Breast epithelium (tissue), 4 donors: ENCODE data around the gene OR5M11. TPM values are rescaled to one million over a fixed set of nuclear protein-coding genes. Genes with fewer than 3 reads are reported as not detected.
"Not testable (repeated sequence)": the region's sequence is repeated elsewhere in the genome, so short reads cannot be mapped to it uniquely, and the experiment has no call there.

Experiments used
- DNase-seq, 2 donors: peaks; one replicate each; pipeline ENCODE4 v3.0.0-alpha.2; 2019; ENCODE audit warnings: low spot score in 2 of 2
- H3K27ac ChIP-seq, 2 donors: fragments of 200-600 bp; sonication (generic) in 1 of 2; one replicate each; pipeline ENCODE4 v1.5.1; 2016 to 2019; ENCODE audit warnings: mild to moderate bottlenecking in 1 of 2
- H3K27me3 ChIP-seq, 2 donors: fragments of 200-600 bp; sonication (generic) in 1 of 2; one replicate each; pipeline versions ENCODE4 v1.5.1 to v1.6.0; 2017 to 2019; ENCODE audit warnings: control low read depth in 1 of 2, mild to moderate bottlenecking in 1 of 2
- H3K36me3 ChIP-seq: fragments of 200-600 bp; one replicate; pipeline ENCODE4 v1.5.1; 2019
- H3K4me1 ChIP-seq, 2 donors: fragments of 200-600 bp; sonication (generic); one replicate each; pipeline ENCODE4 v1.5.1; 2016 to 2019; ENCODE audit warnings: control low read depth in 1 of 2
- H3K4me3 ChIP-seq, 3 donors: fragments of 200-600 bp; sonication (generic); 1 replicate in 2 of 3; 2 replicates in 1 of 3; pipeline ENCODE4 v1.5.1; 2016 to 2019; ENCODE audit warnings: mild to moderate bottlenecking in 3 of 3, moderate library complexity in 2 of 3
- H3K9me3 ChIP-seq, 2 donors: fragments of 200-600 bp; sonication (generic) in 1 of 2; one replicate each; pipeline ENCODE4 v1.5.1; 2016 to 2019; ENCODE audit warnings: control low read depth in 1 of 2
- POLR2A ChIP-seq: fragments of 450-650 bp; IDR thresholded peaks from one replicate; pipeline ENCODE4 v1.6.1; 2016; ENCODE audit warnings: antibody characterized with exemption, mild to moderate bottlenecking, moderate library complexity
- POLR2AphosphoS5 ChIP-seq, 3 donors: sonication (generic); formaldehyde crosslinking; IDR thresholded peaks; one replicate each; pipeline ENCODE4 v1.6.1; 2017; ENCODE audit warnings: antibody characterized with exemption in 3 of 3
- intact Hi-C: fragments of 100-400 bp; cut with DNase I; formaldehyde crosslinking; loops from one replicate; pipeline ENCODE4 v1.15.1; 2023; ENCODE audit warnings: low total_unique reads
- total RNA-seq, 3 donors: library from RNA; depleted of rRNA; stranded (reverse); fragments of >200 nt; gene quantifications; one replicate each; pipeline ENCODE4 v1.1.0, GENCODE V29; 2016
- TF ChIP-seq, protein P1 (sequence below), 3 donors: fragments of 450-650 bp; IDR thresholded peaks; one replicate each; pipeline ENCODE4 v1.5.1; 2016 to 2017; ENCODE audit warnings: antibody characterized with exemption in 3 of 3, mild to moderate bottlenecking in 3 of 3, moderate library complexity in 3 of 3

The OR5M11 gene
- total RNA-seq = not detected

DNA sequence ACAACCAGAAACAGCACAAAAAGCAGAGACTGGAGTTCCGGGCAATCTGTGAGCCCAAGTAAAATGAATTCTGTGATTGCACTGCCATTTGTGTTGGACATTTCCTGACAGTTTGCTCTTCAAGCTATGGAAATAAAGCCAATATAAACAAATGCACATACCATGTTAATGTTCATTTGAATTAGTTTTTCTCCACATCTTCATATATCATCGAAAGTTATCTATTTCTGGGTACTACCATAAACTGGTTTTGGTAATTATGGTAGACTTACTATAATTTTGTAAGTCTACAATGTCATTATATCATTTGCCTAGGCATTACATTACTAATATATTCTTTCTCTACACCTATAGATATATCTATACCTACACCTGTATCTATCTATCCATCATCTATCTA is at the start of gene OR5M11:
TSS of gene OR5M11 (minus strand) at position 101 of the 400 bp plus-strand sequence. CDS start at position 101, 0 bp downstream.
- Histone ChIP-seq H3K4me3 (no peak within 1 kb of the TSS), H3K9me3 (no peaks in the 10 kb centered on the region), H3K36me3 (no peaks in the 10 kb centered on the region), H3K27ac (no peak within 1 kb of the TSS), H3K27me3 (no peaks in the 10 kb centered on the region), H3K4me1 (no peaks in the 10 kb centered on the region)
- no peak for DNase-seq
- intact Hi-C loops = no loop called here
- TF ChIP-seq POLR2AphosphoS5 (IDR thresholded peaks at IDR 0.05) (no peak), POLR2A (no peak)

DNA sequence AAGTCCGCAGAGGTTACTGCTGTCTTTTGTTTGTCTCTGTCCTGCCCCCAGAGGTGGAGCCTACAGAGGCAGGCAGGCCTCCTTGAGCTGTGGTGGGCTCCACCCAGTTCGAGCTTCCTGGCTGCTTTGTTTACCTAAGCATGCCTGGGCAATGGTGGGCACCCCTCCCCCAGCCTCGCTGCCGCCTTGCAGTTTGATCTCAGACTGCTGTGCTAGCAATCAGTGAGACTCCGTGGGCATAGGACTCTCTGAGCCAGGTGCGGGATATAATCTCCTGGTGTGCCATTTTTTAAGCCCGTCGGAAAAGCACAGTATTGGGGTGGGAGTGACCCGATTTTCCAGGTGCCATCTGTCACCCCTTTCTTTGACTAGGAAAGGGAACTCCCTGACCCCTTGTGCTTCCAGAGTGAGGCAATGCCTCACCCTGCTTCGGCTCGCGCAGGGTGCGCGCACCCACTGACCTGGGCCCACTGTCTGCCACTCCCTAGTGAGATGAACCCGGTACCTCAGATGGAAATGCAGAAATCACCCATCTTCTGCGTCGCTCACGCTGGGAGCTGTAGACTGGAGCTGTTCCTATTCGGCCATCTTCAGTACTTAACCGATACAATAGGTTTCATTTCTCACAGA is 49.1 kb upstream of the OR5M11 start:
- intact Hi-C loops, DNase-seq, H3K36me3 ChIP-seq, H3K27ac ChIP-seq, H3K4me1 ChIP-seq, H3K4me3 ChIP-seq, H3K27me3 ChIP-seq: not testable (repeated sequence)
- peaks cover 7 to 10% of the 10 kb centered on the region in 2 donors for H3K9me3 ChIP-seq

- H3K36me3 ChIP-seq = no peaks in the 10 kb centered on the region
- no peak within 1 kb of the TSS for H3K4me3 ChIP-seq
- intact Hi-C loops = no loop called here
- no peak for DNase-seq
- H3K27ac ChIP-seq = no peak within 1 kb of the TSS
- no peaks in the 10 kb centered on the region for H3K4me1 ChIP-seq
- no peak for TF ChIP-seq POLR2AphosphoS5 (IDR thresholded peaks at IDR 0.05)
- TF ChIP-seq, protein P1, sequence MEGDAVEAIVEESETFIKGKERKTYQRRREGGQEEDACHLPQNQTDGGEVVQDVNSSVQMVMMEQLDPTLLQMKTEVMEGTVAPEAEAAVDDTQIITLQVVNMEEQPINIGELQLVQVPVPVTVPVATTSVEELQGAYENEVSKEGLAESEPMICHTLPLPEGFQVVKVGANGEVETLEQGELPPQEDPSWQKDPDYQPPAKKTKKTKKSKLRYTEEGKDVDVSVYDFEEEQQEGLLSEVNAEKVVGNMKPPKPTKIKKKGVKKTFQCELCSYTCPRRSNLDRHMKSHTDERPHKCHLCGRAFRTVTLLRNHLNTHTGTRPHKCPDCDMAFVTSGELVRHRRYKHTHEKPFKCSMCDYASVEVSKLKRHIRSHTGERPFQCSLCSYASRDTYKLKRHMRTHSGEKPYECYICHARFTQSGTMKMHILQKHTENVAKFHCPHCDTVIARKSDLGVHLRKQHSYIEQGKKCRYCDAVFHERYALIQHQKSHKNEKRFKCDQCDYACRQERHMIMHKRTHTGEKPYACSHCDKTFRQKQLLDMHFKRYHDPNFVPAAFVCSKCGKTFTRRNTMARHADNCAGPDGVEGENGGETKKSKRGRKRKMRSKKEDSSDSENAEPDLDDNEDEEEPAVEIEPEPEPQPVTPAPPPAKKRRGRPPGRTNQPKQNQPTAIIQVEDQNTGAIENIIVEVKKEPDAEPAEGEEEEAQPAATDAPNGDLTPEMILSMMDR (IDR thresholded peaks at IDR 0.05) = no peak
- TF ChIP-seq POLR2A = no peak
- no peaks in the 10 kb centered on the region for H3K27me3 ChIP-seq
- no peaks in the 10 kb centered on the region for H3K9me3 ChIP-seq
Observed at GRCh38 chr11:56577621-56578020, 34.6 kb upstream of the OR5M11 start, which contains the start of gene OR5M10. TSS of gene OR5M10 (minus strand) at chr11:56577721. CDS start at chr11:56577721, 0 bp downstream.

GRCh38 chr11:56558574-56558973 is 15.5 kb upstream of the OR5M11 start:
- Histone ChIP-seq H3K27me3 (no peaks in the 10 kb centered on the region), H3K9me3 (no peaks in the 10 kb centered on the region), H3K4me1 (no peaks in the 10 kb centered on the region), H3K27ac (no peak overlapping the region), H3K36me3 (no peaks in the 10 kb centered on the region), H3K4me3 (no peak overlapping the region)
- no peak for DNase-seq
- TF ChIP-seq POLR2AphosphoS5 (IDR thresholded peaks at IDR 0.05) = no peak
- TF ChIP-seq POLR2A = no peak
- TF ChIP-seq, protein P1 (IDR thresholded peaks at IDR 0.05) = no peak
- intact Hi-C loops = no loop called here

DNA sequence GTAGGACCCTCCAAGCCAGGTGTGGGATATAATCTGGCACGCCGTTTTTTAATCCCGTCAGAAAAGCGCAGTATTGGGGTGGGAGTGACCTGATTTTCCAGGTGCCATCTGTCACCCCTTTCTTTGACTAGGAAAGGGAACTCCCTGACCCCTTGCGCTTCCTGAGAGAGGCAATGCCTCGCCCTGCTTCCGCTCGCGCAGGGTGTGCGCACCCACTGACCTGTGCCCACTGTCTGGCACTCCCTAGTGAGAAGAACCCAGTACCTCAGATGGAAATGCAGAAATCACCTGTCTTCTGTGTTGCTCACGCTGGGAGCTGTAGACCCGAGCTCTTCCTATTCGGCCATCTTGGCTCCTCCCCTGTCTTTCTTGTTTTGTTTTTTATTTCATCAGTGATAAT is 11.6 kb upstream of the OR5M11 start:
- H3K4me1 ChIP-seq, H3K9me3 ChIP-seq, H3K27ac ChIP-seq, H3K4me3 ChIP-seq, H3K27me3 ChIP-seq, DNase-seq, H3K36me3 ChIP-seq, intact Hi-C loops: not testable (repeated sequence)

DNA sequence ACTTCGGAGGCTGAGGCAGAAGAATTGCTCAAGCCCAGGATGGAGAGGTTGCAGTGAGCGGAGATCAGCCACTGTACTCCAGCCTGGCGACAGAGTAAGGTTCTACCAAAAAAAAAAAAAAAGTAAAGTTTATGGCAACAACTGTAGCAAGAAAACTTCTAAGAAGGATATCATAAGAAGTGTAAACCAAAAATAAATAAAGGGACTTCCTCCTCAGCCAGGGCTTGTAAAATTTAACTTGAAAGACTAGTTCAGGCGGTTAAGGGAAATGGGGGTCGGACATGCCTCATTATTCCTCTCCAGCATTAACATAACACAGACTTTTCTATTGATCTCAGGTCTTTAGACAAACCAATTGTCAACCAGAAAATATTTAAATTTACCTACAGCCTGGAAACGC is 2.5 kb upstream of the OR5M11 start:
- TF ChIP-seq, protein P1 (IDR thresholded peaks at IDR 0.05) = no peak
- TF ChIP-seq POLR2A (no peak), POLR2AphosphoS5 (IDR thresholded peaks at IDR 0.05) (no peak)
- intact Hi-C loops = no loop called here
- Histone ChIP-seq H3K27ac (no peak overlapping the region), H3K4me3 (no peak overlapping the region), H3K9me3 (no peaks in the 10 kb centered on the region), H3K4me1 (no peaks in the 10 kb centered on the region), H3K27me3 (no peaks in the 10 kb centered on the region), H3K36me3 (no peaks in the 10 kb centered on the region)
- no peak for DNase-seq
